HG02973 (cell line): ENCODE measurements around the gene RTP3.
"Not testable (repeated sequence)": the region's sequence is repeated elsewhere in the genome, so short reads cannot be mapped to it uniquely, and the experiment has no call there.

Experiments
- ATAC-seq: cut with Tn5 transposase; IDR thresholded peaks from one replicate; pipeline ENCODE4 v1.9.1; 2021; ENCODE audit warnings: moderate library complexity; ENCODE audit not compliant: unreplicated experiment

RTP3 gene

DNA sequence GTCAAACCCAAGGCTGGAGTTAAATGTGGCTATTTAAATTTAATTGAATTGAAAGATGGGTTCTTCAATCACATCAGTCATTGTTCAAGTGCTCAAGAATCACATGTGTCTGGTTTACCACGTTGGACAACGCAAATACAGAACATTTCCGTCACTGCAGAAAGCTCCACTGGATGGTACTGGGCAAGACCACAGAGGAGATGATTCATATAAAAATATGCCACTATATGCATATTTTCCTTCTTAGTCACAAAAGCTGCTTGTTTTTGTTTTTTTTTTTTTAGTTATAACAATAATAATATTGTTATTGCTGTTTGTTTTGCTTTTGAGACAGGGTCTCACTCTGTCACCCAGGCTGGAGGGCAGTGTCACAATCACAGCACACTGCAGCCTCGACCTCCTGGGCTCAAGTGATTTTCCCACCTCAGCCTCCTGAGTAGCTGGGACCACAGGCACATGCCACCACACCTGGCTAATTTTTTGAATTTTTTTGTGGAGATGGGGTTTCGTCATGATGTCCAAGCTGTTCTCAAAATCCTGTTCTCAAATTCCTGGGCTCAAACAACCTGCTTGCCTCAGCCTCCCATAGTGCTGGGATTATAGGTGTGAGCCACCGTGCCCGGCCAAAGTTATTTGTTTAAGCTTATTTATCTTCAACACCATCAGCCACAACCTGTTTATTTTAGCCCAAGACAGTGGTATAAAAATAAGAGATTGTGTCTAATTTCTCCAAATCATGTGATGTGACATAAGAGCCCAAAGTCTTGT lies 19.4 kb downstream of the RTP3 start:
- no peak for ATAC-seq

DNA sequence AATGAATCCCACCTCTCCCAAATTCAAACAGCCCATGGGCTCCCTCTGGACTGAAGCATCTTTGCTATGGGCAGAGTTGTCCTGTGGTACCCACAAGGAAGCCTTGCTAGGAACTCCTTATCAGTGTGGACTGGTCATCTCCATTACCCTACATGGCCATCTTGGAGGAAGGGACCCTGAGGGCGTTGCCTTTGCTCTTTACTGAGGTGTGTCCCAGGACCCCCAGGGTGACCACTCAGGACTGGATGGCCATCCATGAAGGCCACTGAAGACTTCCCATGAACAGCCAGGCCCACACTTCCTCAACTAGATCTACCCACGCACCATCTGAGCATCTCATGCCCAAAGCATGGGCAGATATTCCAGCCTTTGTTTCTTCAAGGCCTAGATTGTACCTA lies 20.0 kb downstream of the RTP3 start:
- no peak for ATAC-seq

DNA sequence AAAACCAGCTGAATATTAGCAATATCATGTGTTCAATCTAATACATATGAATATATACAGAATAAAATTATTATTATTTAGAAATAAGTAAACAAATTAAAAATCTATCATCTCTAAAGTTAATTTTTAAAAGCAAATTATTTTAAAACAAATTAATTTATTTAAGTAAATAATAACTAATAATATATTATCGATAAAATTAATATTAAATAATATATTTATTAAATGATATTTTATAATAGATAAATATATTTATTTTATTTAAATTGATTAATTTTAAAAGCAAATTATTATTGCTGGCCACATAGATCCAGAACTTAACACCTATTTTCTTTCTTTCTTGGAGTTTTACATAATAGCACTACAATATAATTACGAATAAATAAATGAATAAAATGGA lies 22.2 kb downstream of the RTP3 start:
- ATAC-seq = no peak

DNA sequence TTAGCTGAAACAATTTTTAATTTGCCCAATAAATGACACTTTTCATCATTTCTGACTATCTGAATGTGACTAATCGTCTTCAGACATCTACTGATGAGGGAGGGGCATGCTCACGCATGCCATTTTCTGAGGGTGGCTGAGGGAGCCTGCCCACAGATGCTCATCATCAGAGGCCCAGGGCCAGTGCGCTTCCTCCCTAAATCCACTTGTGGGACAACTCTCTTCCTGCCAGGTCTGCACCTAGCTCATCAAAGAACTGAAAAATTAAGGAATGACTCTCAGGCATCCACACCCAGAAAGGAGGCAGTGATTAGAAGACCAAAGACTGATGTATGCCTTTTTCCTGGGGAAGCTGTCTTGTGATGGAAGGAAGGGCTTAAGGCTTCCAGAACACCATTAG lies 22.8 kb downstream of the RTP3 start:
- ATAC-seq = no peak

DNA sequence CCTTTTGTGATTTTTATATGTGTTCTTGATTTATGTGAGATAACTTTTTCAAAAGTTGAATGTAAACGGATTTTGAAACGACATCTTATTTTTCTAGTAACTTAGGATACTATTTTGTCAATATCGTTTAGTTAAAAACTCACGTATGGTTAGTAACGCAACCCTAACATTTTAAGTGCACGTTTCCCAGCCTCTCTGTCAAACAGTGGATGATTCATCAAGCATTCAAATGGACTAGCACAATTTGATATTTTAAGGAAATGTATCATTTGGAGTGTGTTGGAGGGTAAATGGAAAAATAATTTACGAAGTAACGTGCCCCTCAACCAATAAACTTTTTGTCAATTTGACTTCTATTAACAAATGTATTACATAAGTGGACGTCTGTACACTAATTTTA lies 23.3 kb downstream of the RTP3 start:
- no peak for ATAC-seq

DNA sequence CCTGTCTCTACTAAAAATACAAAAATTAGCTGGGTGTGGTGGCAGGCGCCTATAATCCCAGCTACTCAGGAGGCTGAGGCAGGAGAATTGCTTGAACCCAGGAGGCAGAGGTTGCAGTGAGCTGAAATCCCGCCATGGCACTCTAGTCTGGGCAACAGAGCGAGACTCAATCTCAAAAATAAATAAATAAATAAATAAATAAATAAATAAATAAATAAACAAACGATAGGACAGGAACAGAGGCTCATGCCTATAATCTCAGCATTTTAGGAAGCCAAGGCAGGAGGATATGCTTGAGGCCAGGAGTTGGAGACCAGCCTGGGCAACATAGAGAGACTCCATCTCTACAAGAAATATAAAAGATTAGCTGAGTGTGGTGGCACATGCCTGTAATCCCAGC lies 24.4 kb downstream of the RTP3 start:
- not testable (repeated sequence) for ATAC-seq

- ATAC-seq = no peak
Observed at GRCh38 chr3:46523556-46523955, 25.8 kb downstream of the RTP3 start.

DNA sequence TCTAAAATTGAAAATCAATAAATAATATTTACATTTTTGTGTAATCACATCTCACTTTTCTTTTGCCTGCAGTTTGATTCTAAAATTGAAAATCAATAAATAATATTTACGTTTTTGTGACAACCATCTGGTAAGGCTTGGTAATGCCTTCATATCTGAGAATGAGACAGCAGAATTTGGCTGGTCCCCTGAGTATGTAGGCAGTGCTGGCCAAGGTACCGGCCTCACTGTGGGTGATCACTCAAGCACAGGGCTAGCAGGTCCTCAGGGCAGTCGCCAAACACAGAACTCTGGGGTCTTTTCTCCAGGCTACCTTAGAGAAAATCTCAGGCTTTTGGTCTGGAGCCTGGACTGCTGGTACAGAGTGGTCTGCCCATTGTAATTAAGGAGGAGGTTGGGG lies 26.2 kb downstream of the RTP3 start:
- no peak for ATAC-seq

- ATAC-seq = no peak
Observed at GRCh38 chr3:46524832-46525231, 27.1 kb downstream of the RTP3 start.

- ATAC-seq = no peak
Observed at GRCh38 chr3:46527239-46527638, 29.5 kb downstream of the RTP3 start.

- no peak for ATAC-seq
Observed at GRCh38 chr3:46533091-46533490, 35.3 kb downstream of the RTP3 start.

DNA sequence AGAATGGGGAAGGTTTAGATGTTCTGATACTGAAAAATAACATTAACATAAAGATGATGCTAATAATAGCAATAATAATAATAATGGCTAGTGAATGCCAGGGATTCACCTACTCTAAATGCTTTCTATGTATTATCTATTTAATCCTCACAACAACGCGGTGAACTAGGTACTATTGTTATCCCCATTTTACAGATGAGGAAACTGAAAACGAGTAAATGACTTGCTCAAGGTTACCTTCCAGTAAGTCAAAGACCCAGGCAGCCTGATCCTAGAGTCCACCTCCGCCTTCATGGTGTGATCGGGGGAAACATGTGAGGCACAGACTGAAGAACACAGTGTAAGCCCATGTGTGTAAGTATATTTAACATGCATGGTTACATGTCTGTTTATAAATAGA lies 38.0 kb downstream of the RTP3 start:
- no peak for ATAC-seq

GRCh38 chr3:46536758-46537157 lies 39.0 kb downstream of the RTP3 start:
- ATAC-seq = no peak

GRCh38 chr3:46537316-46537715 lies 39.5 kb downstream of the RTP3 start:
- ATAC-seq = no peak

DNA sequence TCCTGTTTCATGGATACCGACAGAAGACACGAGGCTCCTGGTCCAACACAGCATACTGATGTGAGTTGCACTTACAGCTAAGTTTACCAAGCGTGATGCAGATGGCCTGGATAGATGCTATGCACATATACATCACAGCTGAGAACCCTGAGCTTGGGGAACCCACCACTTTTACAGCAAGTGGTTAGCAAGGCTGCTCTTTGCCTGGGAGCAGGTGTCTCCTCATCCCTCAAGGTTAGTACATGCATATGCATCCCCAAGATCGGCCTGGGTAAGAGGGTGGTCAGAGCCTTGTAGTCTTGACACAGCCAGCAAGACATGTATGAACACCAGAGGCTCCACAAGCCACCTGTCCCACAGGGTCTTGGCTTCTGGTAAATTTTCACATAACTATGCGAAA lies 40.0 kb downstream of the RTP3 start:
- no peak for ATAC-seq

DNA sequence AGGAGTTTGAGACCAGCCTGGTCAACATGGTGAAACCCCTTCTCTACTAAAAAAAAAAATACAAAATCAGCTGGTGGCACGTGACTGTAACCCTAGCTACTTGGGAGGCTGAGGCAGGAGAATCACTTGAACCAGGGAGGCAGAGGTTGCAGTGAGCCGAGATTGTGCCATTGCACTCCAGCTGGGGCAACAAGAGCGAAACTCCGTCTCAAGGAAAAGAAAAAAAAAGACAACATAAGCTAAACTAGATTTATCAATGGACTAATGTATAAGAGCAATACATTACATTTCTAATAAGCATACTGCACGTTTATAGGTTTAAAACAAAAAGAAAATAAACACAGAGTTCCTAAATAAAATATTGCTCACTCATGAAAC lies 40.6 kb downstream of the RTP3 start:
- ATAC-seq = not testable (repeated sequence)

- ATAC-seq = peak; percentile 69
Observed at GRCh38 chr3:46538803-46539442, 41.1 kb downstream of the RTP3 start.

DNA sequence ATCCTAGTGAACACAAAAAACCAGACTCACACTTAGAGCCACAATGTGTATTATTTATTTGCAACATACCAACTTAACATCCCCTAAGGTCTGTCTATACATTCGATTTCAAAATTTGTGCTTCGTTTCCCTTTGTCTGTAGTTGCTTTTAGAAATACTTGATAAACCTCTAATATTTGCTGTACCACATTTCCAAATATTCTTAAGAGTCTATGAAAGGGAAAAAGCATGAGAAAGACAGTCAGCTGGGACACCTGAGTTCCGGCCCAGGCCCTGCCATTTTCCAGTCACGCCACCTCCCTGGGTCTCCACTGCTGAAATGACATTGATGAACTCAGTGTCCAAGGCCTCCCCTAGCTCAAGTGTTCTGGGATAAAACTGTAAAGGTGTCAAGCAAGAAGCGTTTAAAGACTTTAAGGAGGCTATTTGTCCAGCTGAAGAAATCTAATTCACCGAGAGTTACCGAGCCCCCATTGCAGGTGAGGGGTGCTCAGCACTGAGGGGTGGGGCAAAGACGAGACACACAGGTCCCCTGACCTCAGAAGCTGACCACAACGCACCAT lies 41.7 kb downstream of the RTP3 start:
- peak; percentile 17 for ATAC-seq

- ATAC-seq = no peak
Observed at GRCh38 chr3:46540550-46540949, 42.8 kb downstream of the RTP3 start.

DNA sequence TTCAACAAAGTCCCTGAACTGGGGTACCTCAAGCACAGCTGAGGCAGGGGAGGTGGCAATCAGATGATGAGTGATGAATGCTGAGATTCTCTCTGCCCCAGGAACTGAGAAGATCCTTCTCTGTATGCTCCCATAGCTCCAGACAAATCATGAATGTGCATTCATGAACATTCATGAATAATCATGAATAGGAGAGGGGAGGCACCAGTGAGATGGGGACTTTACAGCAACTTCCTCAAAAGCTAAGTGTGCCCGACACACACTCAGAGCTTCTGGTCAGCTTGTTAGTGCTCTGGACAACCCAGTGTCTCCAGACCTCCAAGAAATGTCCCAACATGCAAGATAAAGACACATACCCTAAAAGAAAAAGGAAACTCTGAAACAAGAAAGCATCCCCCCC lies 44.1 kb downstream of the RTP3 start:
- no peak for ATAC-seq

DNA sequence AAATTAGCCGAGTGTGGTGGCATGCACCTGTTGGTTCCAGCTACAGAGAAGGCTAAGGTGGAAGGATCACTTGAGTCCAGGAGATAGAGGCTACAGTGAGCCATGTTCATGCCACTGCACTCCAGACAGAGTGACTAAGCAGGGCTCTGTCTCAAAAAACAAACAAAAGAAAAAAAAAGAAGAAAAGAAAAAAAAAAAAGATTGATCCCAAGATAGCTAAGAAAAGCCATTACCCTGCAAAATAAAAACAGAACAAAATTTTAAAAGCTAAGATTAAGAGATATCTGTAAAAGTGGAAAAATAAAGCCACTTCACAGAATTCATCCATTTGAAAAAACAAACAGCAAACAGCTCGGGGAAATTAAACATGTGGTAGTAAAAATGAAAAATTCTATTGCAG lies 44.6 kb downstream of the RTP3 start:
- no peak for ATAC-seq

- ATAC-seq = no peak
Observed at GRCh38 chr3:46542801-46543201, 45.0 kb downstream of the RTP3 start.
